Measurements from ENCODE around the gene TEKTIP1. TPM values are rescaled to one million over a fixed set of nuclear protein-coding genes. Genes with fewer than 3 reads are reported as not detected.
"Not testable (repeated sequence)": the region's sequence is repeated elsewhere in the genome, so short reads cannot be mapped to it uniquely, and the experiment has no call there.

Gene TEKTIP1
- total and polyA plus RNA-seq, 2 donors (not counting 1 experiment from before 2014, with no cell fraction given) = not detected

DNA sequence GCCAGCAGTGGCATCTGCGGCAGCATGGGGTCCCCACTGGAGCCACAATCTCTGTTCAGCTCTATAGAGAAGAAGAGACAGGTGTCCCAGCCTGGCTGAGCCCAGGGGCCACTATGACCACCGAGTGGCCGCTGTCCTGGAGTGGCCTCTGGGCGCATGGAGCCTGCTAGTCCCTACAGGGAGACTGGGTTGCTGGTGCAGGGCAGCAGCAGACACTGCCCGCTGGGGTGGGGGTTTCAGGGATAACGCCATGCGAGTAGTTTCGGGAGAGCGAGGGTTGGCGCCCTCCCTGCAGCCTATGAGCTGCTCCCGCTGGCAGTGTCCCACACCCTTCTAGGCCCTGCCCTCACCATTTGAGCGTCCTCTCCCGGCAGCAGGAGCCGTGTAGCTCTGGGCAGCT is 10.9 kb upstream of the TEKTIP1 start:
- peaks cover 41% of the 10 kb centered on the region for H3K36me3 ChIP-seq (ENCODE audit: control insufficient read depth, insufficient read depth, low read length)
- no peaks in the 10 kb centered on the region for H4K20me1 ChIP-seq (ENCODE audit: control insufficient read depth, extremely low read depth, insufficient read depth, low read length)
- H3K27me3 ChIP-seq (ENCODE audit: control insufficient read depth, insufficient read depth, low read length) = no peaks in the 10 kb centered on the region
- H2AFZ ChIP-seq (ENCODE audit: low read length) = no peak overlapping the region
- H3K4me2 ChIP-seq (ENCODE audit: extremely low read depth, insufficient read depth, low read length) = no peak overlapping the region
- H3K9ac ChIP-seq (ENCODE audit: insufficient read depth, low read length) = no peak overlapping the region
- H3K4me3 ChIP-seq (replicated peaks in 1 of 4; ENCODE audit: control extremely low read depth in 1 of 4, insufficient read depth in 1 of 4, low read depth in 3 of 4, low read length in 4 of 4) = no peak overlapping the region
- no peaks in the 10 kb centered on the region for H3K79me2 ChIP-seq (ENCODE audit: control insufficient read depth, insufficient read depth, low read length)
- TF ChIP-seq CTCF (conservative IDR thresholded peaks at IDR 0.05 in 1 of 2, IDR thresholded peaks at IDR 0.05 in 1 of 2; ENCODE audit: low read depth in 1 of 2, low read length in 2 of 2) = no peak
- TF ChIP-seq EZH2 (IDR thresholded peaks at IDR 0.05; ENCODE audit: low read length, missing control alignments) = no peak
- no peak for DNase-seq (ENCODE audit: low read depth in 2 of 2)
- H3K27ac ChIP-seq (ENCODE audit: insufficient read depth, low read length) = no peak overlapping the region
- H3K9me3 ChIP-seq (ENCODE audit: control insufficient read depth, insufficient read depth, low read depth, low read length) = no peaks in the 10 kb centered on the region
- no peaks in the 10 kb centered on the region for H3K4me1 ChIP-seq (ENCODE audit: control insufficient read depth, extremely low read depth, insufficient read depth, low read length)

DNA sequence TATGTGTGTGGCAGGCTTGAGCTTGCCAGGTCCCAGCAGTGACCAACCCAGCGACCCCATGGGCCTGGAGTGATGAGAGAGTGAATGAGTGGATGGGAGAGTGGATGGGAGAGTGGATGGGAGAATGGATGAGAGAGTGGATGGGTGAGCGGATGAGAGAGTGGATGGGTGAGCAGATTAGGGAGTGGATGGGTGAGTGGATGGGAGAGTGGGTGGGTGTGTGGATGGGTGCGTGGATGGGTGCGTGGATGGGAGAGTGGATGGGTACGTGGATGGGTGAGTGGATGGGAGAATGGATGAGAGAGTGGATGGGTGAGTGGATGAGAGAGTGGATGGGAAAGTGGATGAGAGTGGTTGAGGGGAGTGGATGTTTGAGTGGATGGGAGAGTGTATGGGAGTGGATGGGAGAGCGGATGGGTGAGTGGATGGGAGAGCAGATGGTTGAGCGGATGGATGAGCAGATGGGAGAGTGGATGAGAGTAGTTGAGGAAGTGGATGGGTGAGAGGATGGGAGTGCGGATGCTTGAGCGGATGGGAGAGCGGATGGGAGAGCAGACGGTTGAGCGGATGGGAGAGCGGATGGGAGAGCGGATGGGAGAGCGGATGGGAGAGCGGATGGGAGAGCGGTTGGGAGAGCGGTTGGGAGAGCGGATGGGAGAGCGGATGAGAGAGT is 10.3 kb upstream of the TEKTIP1 start:
- Histone ChIP-seq H3K4me1 (ENCODE audit: control insufficient read depth, extremely low read depth, insufficient read depth, low read length) (no peaks in the 10 kb centered on the region), H4K20me1 (ENCODE audit: control insufficient read depth, extremely low read depth, insufficient read depth, low read length) (no peaks in the 10 kb centered on the region), H3K27ac (ENCODE audit: insufficient read depth, low read length) (no peak overlapping the region), H3K4me3 (replicated peaks in 1 of 4; ENCODE audit: control extremely low read depth in 1 of 4, insufficient read depth in 1 of 4, low read depth in 3 of 4, low read length in 4 of 4) (no peak overlapping the region), H3K27me3 (ENCODE audit: control insufficient read depth, insufficient read depth, low read length) (no peaks in the 10 kb centered on the region), H3K79me2 (ENCODE audit: control insufficient read depth, insufficient read depth, low read length) (no peaks in the 10 kb centered on the region), H3K9me3 (ENCODE audit: control insufficient read depth, insufficient read depth, low read depth, low read length) (no peaks in the 10 kb centered on the region), H2AFZ (ENCODE audit: low read length) (no peak overlapping the region), H3K4me2 (ENCODE audit: extremely low read depth, insufficient read depth, low read length) (no peak overlapping the region), H3K36me3 (ENCODE audit: control insufficient read depth, insufficient read depth, low read length) (peaks cover 40% of the 10 kb centered on the region), H3K9ac (ENCODE audit: insufficient read depth, low read length) (no peak overlapping the region)
- TF ChIP-seq EZH2 (IDR thresholded peaks at IDR 0.05; ENCODE audit: low read length, missing control alignments) (no peak), CTCF (conservative IDR thresholded peaks at IDR 0.05 in 1 of 2, IDR thresholded peaks at IDR 0.05 in 1 of 2; ENCODE audit: low read depth in 1 of 2, low read length in 2 of 2) (no peak)
- no peak for DNase-seq (ENCODE audit: low read depth in 2 of 2)

- not testable (repeated sequence) for H3K27me3 ChIP-seq (ENCODE audit: control insufficient read depth, insufficient read depth, low read length); H3K4me3 ChIP-seq (replicated peaks in 1 of 4; ENCODE audit: control extremely low read depth in 1 of 4, insufficient read depth in 1 of 4, low read depth in 3 of 4, low read length in 4 of 4); H4K20me1 ChIP-seq (ENCODE audit: control insufficient read depth, extremely low read depth, insufficient read depth, low read length); H2AFZ ChIP-seq (ENCODE audit: low read length); DNase-seq (ENCODE audit: low read depth in 2 of 2); H3K79me2 ChIP-seq (ENCODE audit: control insufficient read depth, insufficient read depth, low read length); H3K4me2 ChIP-seq (ENCODE audit: extremely low read depth, insufficient read depth, low read length); H3K4me1 ChIP-seq (ENCODE audit: control insufficient read depth, extremely low read depth, insufficient read depth, low read length); H3K9ac ChIP-seq (ENCODE audit: insufficient read depth, low read length); H3K9me3 ChIP-seq (ENCODE audit: control insufficient read depth, insufficient read depth, low read depth, low read length); H3K27ac ChIP-seq (ENCODE audit: insufficient read depth, low read length)
- peaks cover 38% of the 10 kb centered on the region for H3K36me3 ChIP-seq (ENCODE audit: control insufficient read depth, insufficient read depth, low read length)
Observed at GRCh38 chr19:3529299-3529698, 9.7 kb upstream of the TEKTIP1 start.
